BLaER1 treated with 17β-estradiol and CSF1 and Interleukin-3, amounts not matched to agents 10 nM and 100 nM (cell line): ENCODE measurements around the gene ATP1A3.
"Not testable (repeated sequence)": the region's sequence is repeated elsewhere in the genome, so short reads cannot be mapped to it uniquely, and the experiment has no call there.

Source experiments
- H3K27ac ChIP-seq, 11 experiments: shearing (Covaris generic); formaldehyde crosslinking; 2 replicates each; pipeline ENCODE4 v1.8.1; 2022
- H3K27me3 ChIP-seq, 11 experiments: shearing (Covaris generic); formaldehyde crosslinking; 2 replicates each; pipeline ENCODE4 v1.8.1; 2022
- H3K36me3 ChIP-seq, 11 experiments: shearing (Covaris generic); formaldehyde crosslinking; 2 replicates each; pipeline ENCODE4 v1.8.1; 2022
- H3K4me1 ChIP-seq, 10 experiments: shearing (Covaris generic); formaldehyde crosslinking; 2 replicates each; pipeline ENCODE4 v1.8.1; 2022
- H3K4me2 ChIP-seq, 11 experiments: shearing (Covaris generic); formaldehyde crosslinking; 2 replicates each; pipeline ENCODE4 v1.8.1; 2022
- H3K4me3 ChIP-seq, 10 experiments: shearing (Covaris generic); formaldehyde crosslinking; 2 replicates each; pipeline ENCODE4 v1.8.1; 2022
- H3K9ac ChIP-seq, 11 experiments: shearing (Covaris generic); formaldehyde crosslinking; 2 replicates each; pipeline ENCODE4 v1.8.1; 2022
- H3K9me3 ChIP-seq, 11 experiments: shearing (Covaris generic); formaldehyde crosslinking; replicated peaks in 1 of 11; 2 replicates each; pipeline ENCODE4 v1.8.1; 2022
- H4K20me1 ChIP-seq, 11 experiments: shearing (Covaris generic); formaldehyde crosslinking; 2 replicates each; pipeline ENCODE4 v1.8.1; 2022
- Cebpa-rat ChIP-seq, 11 experiments: shearing (Covaris generic); IDR thresholded peaks; 2 replicates each; pipeline ENCODE4 v1.8.1; 2022

ATP1A3 gene

GRCh38 chr19:41993612-41994483, at the start of gene ATP1A3:
Gene ATP1A3 (minus strand): TSS chr19:41994230. CDS start chr19:41994076, 154 bp downstream.
- Histone ChIP-seq H3K9me3 (no peaks in the 10 kb centered on the region), H4K20me1 (peaks cover 0 to 42% (median 13%) of the 10 kb centered on the region in 11 experiments; a peak in 14 of 22 replicates), H3K9ac (peak within 1 kb of the TSS; percentile 55 to 84 (median 78); a peak in 21 of 22 replicates), H3K36me3 (peaks cover 0 to 13% (median 10%) of the 10 kb centered on the region in 11 experiments; a peak in 13 of 22 replicates), H3K4me1 (peaks cover 15 to 57% (median 52%) of the 10 kb centered on the region in 10 experiments), H3K27me3 (peaks cover 0 to 17% (median 0%) of the 10 kb centered on the region in 11 experiments; a peak in 7 of 22 replicates), H3K4me2 (peak within 1 kb of the TSS; percentile 90 to 99 (median 97)), H3K27ac (peak within 1 kb of the TSS in 8 of 11 experiments; percentile 61 to 76 (median 72); a peak in 16 of 22 replicates), H3K4me3 (peak within 1 kb of the TSS; percentile 52 to 85 (median 76))
- TF ChIP-seq Cebpa-rat (IDR thresholded peaks at IDR 0.05): no peak

- H3K4me2 ChIP-seq: no peak overlapping the region
- no peaks in the 10 kb centered on the region for H3K27me3 ChIP-seq
- TF ChIP-seq Cebpa-rat (IDR thresholded peaks at IDR 0.05): no peak
- H3K27ac ChIP-seq: no peak overlapping the region
- no peaks in the 10 kb centered on the region for H3K9me3 ChIP-seq
- peaks cover 0 to 6% (median 0%) of the 10 kb centered on the region in 10 experiments; a peak in 1 of 20 replicates for H3K4me1 ChIP-seq
- no peak overlapping the region for H3K4me3 ChIP-seq
- H3K9ac ChIP-seq: no peak overlapping the region
- H4K20me1 ChIP-seq: peaks cover 0 to 33% (median 0%) of the 10 kb centered on the region in 11 experiments; a peak in 6 of 22 replicates
- H3K36me3 ChIP-seq: peaks cover 75 to 100% (median 95%) of the 10 kb centered on the region in 11 experiments
These were observed 48.6 kb upstream of the ATP1A3 start for GRCh38 chr19:42042455-42043170.

- H3K4me3 ChIP-seq, H3K27ac ChIP-seq, H3K9ac ChIP-seq, H3K27me3 ChIP-seq, H3K4me2 ChIP-seq, H3K4me1 ChIP-seq, H3K9me3 ChIP-seq: not testable (repeated sequence)
- Histone ChIP-seq H4K20me1 (peaks cover 0 to 41% (median 0%) of the 10 kb centered on the region in 11 experiments; a peak in 6 of 22 replicates), H3K36me3 (peaks cover 68 to 96% (median 93%) of the 10 kb centered on the region in 11 experiments)
These were observed 46.5 kb upstream of the ATP1A3 start for GRCh38 chr19:42040491-42040890.

- no peak overlapping the region for H3K4me2 ChIP-seq
- H4K20me1 ChIP-seq: peaks cover 0 to 41% (median 0%) of the 10 kb centered on the region in 11 experiments; a peak in 5 of 22 replicates
- H3K4me3 ChIP-seq: no peak overlapping the region
- H3K27ac ChIP-seq: no peak overlapping the region
- no peaks in the 10 kb centered on the region for H3K27me3 ChIP-seq
- peaks cover 0 to 6% (median 0%) of the 10 kb centered on the region in 10 experiments; a peak in 1 of 20 replicates for H3K4me1 ChIP-seq
- H3K9ac ChIP-seq: no peak overlapping the region
- H3K36me3 ChIP-seq: peaks cover 63 to 92% (median 88%) of the 10 kb centered on the region in 11 experiments
- no peak for TF ChIP-seq Cebpa-rat (IDR thresholded peaks at IDR 0.05)
- no peaks in the 10 kb centered on the region for H3K9me3 ChIP-seq
These were observed 46.0 kb upstream of the ATP1A3 start for GRCh38 chr19:42040031-42040430.

- Histone ChIP-seq H4K20me1 (peaks cover 0 to 41% (median 0%) of the 10 kb centered on the region in 11 experiments; a peak in 6 of 22 replicates), H3K27me3 (no peaks in the 10 kb centered on the region), H3K9me3 (no peaks in the 10 kb centered on the region), H3K4me3 (no peak overlapping the region), H3K9ac (no peak overlapping the region), H3K27ac (no peak overlapping the region), H3K4me2 (no peak overlapping the region), H3K4me1 (peaks cover 0 to 6% (median 0%) of the 10 kb centered on the region in 10 experiments; a peak in 1 of 20 replicates), H3K36me3 (peaks cover 61 to 86% (median 77%) of the 10 kb centered on the region in 11 experiments)
- TF ChIP-seq Cebpa-rat (IDR thresholded peaks at IDR 0.05): no peak
These were observed 44.6 kb upstream of the ATP1A3 start for GRCh38 chr19:42038666-42039065.

- Histone ChIP-seq H3K27ac (no peak overlapping the region), H3K4me2 (no peak overlapping the region), H3K4me1 (0 out of 20 replicates have a peak, but pooled peaks cover 0 to 3% (median 0%) of the 10 kb centered on the region in 10 experiments), H3K4me3 (no peak overlapping the region), H3K9ac (peak overlapping the region in 1 of 11 experiments; percentile 36; a peak in 1 of 22 replicates), H4K20me1 (peaks cover 0 to 38% (median 0%) of the 10 kb centered on the region in 11 experiments; a peak in 6 of 22 replicates), H3K9me3 (no peaks in the 10 kb centered on the region), H3K27me3 (no peaks in the 10 kb centered on the region), H3K36me3 (peaks cover 64 to 86% (median 76%) of the 10 kb centered on the region in 11 experiments)
- TF ChIP-seq Cebpa-rat (IDR thresholded peaks at IDR 0.05): no peak
These were observed 43.6 kb upstream of the ATP1A3 start for GRCh38 chr19:42037649-42038048.

- H3K36me3 ChIP-seq: peaks cover 49 to 86% (median 69%) of the 10 kb centered on the region in 11 experiments
- peak overlapping the region in 2 of 11 experiments; percentile 15 to 18; a peak in 1 of 22 replicates for H3K9ac ChIP-seq
These were observed 40.8 kb upstream of the ATP1A3 start for GRCh38 chr19:42034640-42035391.

GRCh38 chr19:42033413-42033812, 39.4 kb upstream of the ATP1A3 start:
- peaks cover 39 to 85% (median 64%) of the 10 kb centered on the region in 11 experiments for H3K36me3 ChIP-seq
- H3K9ac ChIP-seq: no peak overlapping the region
- H3K4me2 ChIP-seq: no peak overlapping the region
- H3K27ac ChIP-seq: no peak overlapping the region
- no peaks in the 10 kb centered on the region for H3K27me3 ChIP-seq
- no peak for TF ChIP-seq Cebpa-rat (IDR thresholded peaks at IDR 0.05)
- H3K4me1 ChIP-seq: 0 out of 20 replicates have a peak, but pooled peaks cover 0 to 3% (median 0%) of the 10 kb centered on the region in 10 experiments
- H3K4me3 ChIP-seq: no peak overlapping the region
- H3K9me3 ChIP-seq: no peaks in the 10 kb centered on the region
- peaks cover 0 to 35% (median 0%) of the 10 kb centered on the region in 11 experiments; a peak in 6 of 22 replicates for H4K20me1 ChIP-seq

More at GRCh38 chr19:42034640-42035391, 40.8 kb upstream of the ATP1A3 start:
- H4K20me1 ChIP-seq: peaks cover 0 to 41% (median 0%) of the 10 kb centered on the region in 11 experiments; a peak in 6 of 22 replicates
- not testable (repeated sequence) for H3K27ac ChIP-seq, H3K9me3 ChIP-seq, H3K4me3 ChIP-seq, H3K4me1 ChIP-seq, H3K27me3 ChIP-seq
- peak overlapping the region in 1 of 11 experiments; percentile 32; a peak in 5 of 22 replicates for H3K4me2 ChIP-seq
